ENCODE data around the gene CBFB. TPM values are rescaled to one million over a fixed set of nuclear protein-coding genes. Genes with fewer than 3 reads are reported as not detected.

Gene CBFB
- total and polyA plus RNA-seq, 2 experiments from 2014 or later, result 26.1 to 26.9 TPM

GRCh38 chr16:67050796-67051195, 21.8 kb downstream of the CBFB start:
- Histone ChIP-seq H3F3A (replicated peaks; ENCODE audit: low read depth) (no peaks in the 10 kb centered on the region), H3K79me2 (replicated peaks; ENCODE audit: insufficient read depth) (peaks cover 3% of the 10 kb centered on the region), H2AFZ (no peak overlapping the region), H3K27me3 (ENCODE audit: insufficient read depth) (no peaks in the 10 kb centered on the region), H3K27ac (ENCODE audit: low read depth) (no peak overlapping the region), H3K4me2 (no peak overlapping the region), H3K4me1 (ENCODE audit: insufficient read depth) (no peaks in the 10 kb centered on the region; the same call in 1 of the 2 replicates), H3K36me3 (ENCODE audit: insufficient read depth) (no peaks in the 10 kb centered on the region), H4K20me1 (replicated peaks; ENCODE audit: insufficient read depth) (peaks cover 7% of the 10 kb centered on the region), H3K9me2 (ENCODE audit: insufficient read depth) (no peaks in the 10 kb centered on the region), H3K4me3 (no peak overlapping the region)
- ATAC-seq, result no peak
- H3K27ac Mint-ChIP-seq, result no peak overlapping the region
- H3K9me3 Mint-ChIP-seq, result no peaks in the 10 kb centered on the region
- DNase-seq (ENCODE audit: low spot score), result no peak
- no peaks in the 10 kb centered on the region for H3K27me3 Mint-ChIP-seq (ENCODE audit: insufficient read depth, low read depth, poor library complexity)
- H3K36me3 Mint-ChIP-seq (ENCODE audit: low read depth), result no peaks in the 10 kb centered on the region
- TF ChIP-seq NANOG (IDR thresholded peaks at IDR 0.05; ENCODE audit: borderline replicate concordance) (no peak), ZNF462 (CRISPR knock-in tag; IDR thresholded peaks at IDR 0.05) (no peak), ZNF331 (CRISPR knock-in tag; IDR thresholded peaks at IDR 0.05; ENCODE audit: low read depth) (no peak), EZH2phosphoT487 (IDR thresholded peaks at IDR 0.05; ENCODE audit: unreplicated experiment) (no peak), EZH2 (IDR thresholded peaks at IDR 0.05; ENCODE audit: low read depth, unreplicated experiment) (no peak), REST (IDR thresholded peaks at IDR 0.05; ENCODE audit: unreplicated experiment) (no peak), POLR2AphosphoS5 (IDR thresholded peaks at IDR 0.05; ENCODE audit: low read depth) (no peak), ETS1 (IDR thresholded peaks at IDR 0.05) (no peak), JUNB (IDR thresholded peaks at IDR 0.05; ENCODE audit: unreplicated experiment) (no peak), CTCF (conservative IDR thresholded peaks at IDR 0.05; ENCODE audit: low read depth in 2 of 2) (no peak), CREB1 (CRISPR knock-in tag; IDR thresholded peaks at IDR 0.05; ENCODE audit: low read depth) (no peak)
- no peaks in the 10 kb centered on the region for H3K4me1 Mint-ChIP-seq
- H3K4me3 Mint-ChIP-seq, result no peak overlapping the region

Data from GM23338 (cell line).